HCT116 (cell line): ENCODE measurements around the gene SCN1B. TPM values are rescaled to one million over a fixed set of nuclear protein-coding genes. Genes with fewer than 3 reads are reported as not detected.

Source experiments
- ATAC-seq: fragments of 200-7000 bp; cut with Tn5 transposase; 2 replicates; pipeline ENCODE4 v1.9.1; 2020; ENCODE audit warnings: mild to moderate bottlenecking, moderate library complexity
- BruUV-seq: library from RNA; stranded (reverse); fragments of 400-500 nt; replicated peaks from 2 replicates; lab custom pipeline; 2021; lab: Mats Ljungman, UMichigan
- CTCF ChIA-PET: fragments of 300-600 bp; sonication (Branson Sonifier 250); formaldehyde crosslinking; loops from one replicate; lab custom pipeline; 2021; ENCODE audit warnings: antibody characterized with exemption; lab: Charles Lee
- POLR2A ChIA-PET: fragments of 300-600, 350-600 bp; sonication (Branson Sonifier 250); formaldehyde crosslinking; loops from one replicate; lab custom pipeline; 2021; ENCODE audit warnings: antibody characterized with exemption; lab: Charles Lee
- RAD21 ChIA-PET, 2 experiments: fragments of 300-600 bp; sonication (Branson Sonifier 250); formaldehyde crosslinking; loops; one replicate each; lab custom pipeline; 2023; ENCODE audit warnings: low total read pairs in 2 of 2; ENCODE audit not compliant: uncharacterized antibody in 2 of 2, unreplicated experiment in 2 of 2, low non-redundant PET in 1 of 2; lab: Charles Lee
- DNase-seq: peaks from one replicate; pipeline ENCODE4 v3.0.0-alpha.2; 2010; ENCODE audit warnings: low read depth, low spot score
- H2AFZ ChIP-seq: fragments of 200-600 bp; shearing (Covaris generic), sonication (generic); 2 replicates; pipeline ENCODE4 v1.6.1; 2017; ENCODE audit warnings: low read depth, mixed run types, mixed read lengths, antibody characterized with exemption, low read length; ENCODE audit not compliant: poor library complexity, severe bottlenecking
- H3K27ac ChIP-seq: 2 replicates; pipeline ENCODE4 v1.5.1; 2012; ENCODE audit warnings: low read depth, low read length
- H3K27me3 ChIP-seq: fragments of 200-600 bp; sonication (generic); 2 replicates; pipeline ENCODE4 v1.6.1; 2016; ENCODE audit warnings: mixed run types, low read length, mixed read lengths; ENCODE audit not compliant: insufficient read depth
- H3K36me3 ChIP-seq, 2 experiments: fragments of 200-500 bp in 1 of 2; fragments of 200-600 bp in 1 of 2; sonication (Bioruptor generic) in 1 of 2; sonication (generic) in 1 of 2; 2 replicates each; pipeline versions ENCODE4 v1.5.1 to v1.6.1; 2014 to 2016; ENCODE audit warnings: low read length in 2 of 2, inconsistent platforms in 1 of 2, mixed read lengths in 1 of 2, mixed run types in 1 of 2; ENCODE audit not compliant: insufficient read depth in 2 of 2, control insufficient read depth in 1 of 2
- H3K4me1 ChIP-seq, 2 experiments: fragments of 200-600 bp in 1 of 2; sonication (generic) in 1 of 2; 2 replicates each; pipeline versions ENCODE4 v1.5.1 to v1.6.1; 2012 to 2017; ENCODE audit warnings: low read length in 2 of 2, inconsistent platforms in 1 of 2, mild to moderate bottlenecking in 1 of 2, mixed read lengths in 1 of 2, mixed run types in 1 of 2, moderate library complexity in 1 of 2; ENCODE audit not compliant: insufficient read depth in 2 of 2, control insufficient read depth in 1 of 2
- H3K4me2 ChIP-seq: fragments of 200-600 bp; sonication (generic); 2 replicates; pipeline ENCODE4 v1.6.1; 2017; ENCODE audit warnings: mixed run types, low read length, mixed read lengths
- H3K4me3 ChIP-seq, 2 experiments: fragments of 200-600 bp in 1 of 2; sonication (generic) in 1 of 2; replicated peaks in 1 of 2; 2 replicates each; pipeline ENCODE4 v1.5.1; 2011 to 2016; ENCODE audit warnings: low read length in 2 of 2, control low read depth in 1 of 2, low read depth in 1 of 2, mild to moderate bottlenecking in 1 of 2, mixed read lengths in 1 of 2, mixed run types in 1 of 2
- H3K79me2 ChIP-seq: fragments of 200-600 bp; sonication (generic); 2 replicates; pipeline ENCODE4 v1.6.1; 2017; ENCODE audit warnings: mild to moderate bottlenecking, mixed run types, low read length, moderate library complexity, mixed read lengths; ENCODE audit not compliant: insufficient read depth
- H3K9ac ChIP-seq: fragments of 200-600 bp; sonication (generic); 2 replicates; pipeline ENCODE4 v1.6.1; 2016; ENCODE audit warnings: low read length, mixed read lengths
- H3K9me2 ChIP-seq: fragments of 200-600 bp; sonication (generic), shearing (Covaris generic); 2 replicates; pipeline ENCODE4 v1.6.1; 2017; ENCODE audit warnings: mixed run types, mild to moderate bottlenecking, moderate library complexity; ENCODE audit not compliant: insufficient read depth
- H3K9me3 ChIP-seq, 2 experiments: fragments of 200-500 bp in 1 of 2; fragments of 200-600 bp in 1 of 2; sonication (Bioruptor generic) in 1 of 2; sonication (generic) in 1 of 2; 2 replicates each; pipeline ENCODE4 v1.6.1; 2014 to 2017; ENCODE audit warnings: low read length in 2 of 2, mixed read lengths in 2 of 2, inconsistent platforms in 1 of 2, low read depth in 1 of 2, mild to moderate bottlenecking in 1 of 2, mixed run types in 1 of 2, moderate library complexity in 1 of 2; ENCODE audit not compliant: control insufficient read depth in 1 of 2, insufficient read depth in 1 of 2
- H4K20me1 ChIP-seq: fragments of 200-600 bp; sonication (generic), shearing (Covaris generic); 2 replicates; pipeline ENCODE4 v1.6.1; 2017; ENCODE audit warnings: mixed run types, mild to moderate bottlenecking, moderate library complexity; ENCODE audit not compliant: insufficient read depth
- ATF3 ChIP-seq: IDR thresholded peaks from 2 replicates; pipeline ENCODE4 v1.6.1; 2012
- CBX3 ChIP-seq: IDR thresholded peaks from 2 replicates; pipeline ENCODE4 v1.6.1; 2012; ENCODE audit warnings: low read depth
- CEBPB ChIP-seq: IDR thresholded peaks from 2 replicates; pipeline ENCODE4 v1.6.1; 2012; ENCODE audit warnings: low read depth
- EGR1 ChIP-seq: IDR thresholded peaks from 2 replicates; pipeline ENCODE4 v1.6.1; 2012; ENCODE audit warnings: low read depth
- ELF1 ChIP-seq: IDR thresholded peaks from 2 replicates; pipeline ENCODE4 v1.6.1; 2012; ENCODE audit warnings: low read depth, borderline replicate concordance
- EZH2 ChIP-seq: fragments of 200-600 bp; sonication (generic); IDR thresholded peaks from 2 replicates; pipeline ENCODE4 v1.6.1; 2017; ENCODE audit warnings: antibody characterized with exemption, mixed run types
- EZH2phosphoT487 ChIP-seq: fragments of 200-600 bp; IDR thresholded peaks from 2 replicates; pipeline ENCODE4 v1.6.1; 2018; ENCODE audit warnings: antibody characterized with exemption, borderline replicate concordance
- JUND ChIP-seq: IDR thresholded peaks from 2 replicates; pipeline ENCODE4 v1.6.1; 2012
- POLR2AphosphoS5 ChIP-seq: IDR thresholded peaks from 2 replicates; pipeline ENCODE4 v1.6.1; 2011; ENCODE audit warnings: mild to moderate bottlenecking, low read depth, low read length, moderate library complexity
- RAD21 ChIP-seq: IDR thresholded peaks from 2 replicates; pipeline ENCODE4 v1.6.1; 2012; ENCODE audit warnings: low read depth, mild to moderate bottlenecking
- SIN3A ChIP-seq: IDR thresholded peaks from 2 replicates; pipeline ENCODE4 v1.6.1; 2012; ENCODE audit warnings: low read depth
- SP1 ChIP-seq: IDR thresholded peaks from 2 replicates; pipeline ENCODE4 v1.6.1; 2012; ENCODE audit warnings: low read depth
- SRF ChIP-seq: IDR thresholded peaks from 2 replicates; pipeline ENCODE4 v1.6.1; 2012; ENCODE audit warnings: low read depth
- TCF7L2 ChIP-seq: IDR thresholded peaks from 2 replicates; pipeline ENCODE4 v1.7.0; 2011; ENCODE audit warnings: borderline replicate concordance, inconsistent platforms; ENCODE audit not compliant: insufficient read depth, insufficient read length; ENCODE audit errors: extremely low read depth
- ZFX ChIP-seq: fragments of 450-650 bp; IDR thresholded peaks from 2 replicates; pipeline ENCODE4 v1.6.1; 2017
- ZNF274 ChIP-seq: fragments of 200-500 bp; sonication (Bioruptor generic); IDR thresholded peaks from 2 replicates; pipeline ENCODE4 v1.6.1; 2014; ENCODE audit warnings: mild to moderate bottlenecking, low read depth, low read length, inconsistent platforms
- intact Hi-C: fragments of 100-400 bp; cut with micrococcal nuclease; formaldehyde crosslinking; loops from 2 replicates; pipeline ENCODE4 v1.10.0; 2022
- total RNA-seq: library from RNA; stranded (reverse); gene quantifications from one replicate; pipeline ENCODE4 v1.2.1, GENCODE V29; 2021; ENCODE audit not compliant: unreplicated experiment
- TF ChIP-seq, protein P1 (sequence below): IDR thresholded peaks from 2 replicates; pipeline ENCODE4 v1.6.1; 2012
- TF ChIP-seq, protein P2 (sequence below): IDR thresholded peaks from 2 replicates; pipeline ENCODE4 v1.6.1; 2011; ENCODE audit warnings: mild to moderate bottlenecking, low read length, moderate library complexity; ENCODE audit not compliant: insufficient replicate concordance; ENCODE audit errors: extremely low read depth
- TF ChIP-seq, protein P3 (sequence below): IDR thresholded peaks from 2 replicates; pipeline ENCODE4 v1.6.1; 2012; ENCODE audit warnings: low read depth
- TF ChIP-seq, protein P4 (sequence below), 3 experiments: fragments of 200-600 bp in 1 of 3; sonication (generic) in 1 of 3; IDR thresholded peaks in 2 of 3; conservative IDR thresholded peaks in 1 of 3; 2 replicates each; pipeline ENCODE4 v1.5.1; 2012 to 2017; ENCODE audit warnings: low read depth in 2 of 3, low read length in 2 of 3, antibody characterized with exemption in 1 of 3, borderline replicate concordance in 1 of 3, control low read depth in 1 of 3, mild to moderate bottlenecking in 1 of 3, mixed read lengths in 1 of 3, mixed run types in 1 of 3, moderate library complexity in 1 of 3; ENCODE audit not compliant: insufficient read depth in 1 of 3

Gene SCN1B
- total RNA-seq, 1 experiment from 2014 or later, result 6.6 TPM

- TF ChIP-seq ZFX, result no peak
- TF ChIP-seq, protein P1, sequence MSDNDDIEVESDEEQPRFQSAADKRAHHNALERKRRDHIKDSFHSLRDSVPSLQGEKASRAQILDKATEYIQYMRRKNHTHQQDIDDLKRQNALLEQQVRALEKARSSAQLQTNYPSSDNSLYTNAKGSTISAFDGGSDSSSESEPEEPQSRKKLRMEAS, result no peak
- no peak for TF ChIP-seq SP1
- no peak for TF ChIP-seq EZH2
- no peak for TF ChIP-seq TCF7L2
- TF ChIP-seq CBX3, result no peak
- TF ChIP-seq, protein P2, sequence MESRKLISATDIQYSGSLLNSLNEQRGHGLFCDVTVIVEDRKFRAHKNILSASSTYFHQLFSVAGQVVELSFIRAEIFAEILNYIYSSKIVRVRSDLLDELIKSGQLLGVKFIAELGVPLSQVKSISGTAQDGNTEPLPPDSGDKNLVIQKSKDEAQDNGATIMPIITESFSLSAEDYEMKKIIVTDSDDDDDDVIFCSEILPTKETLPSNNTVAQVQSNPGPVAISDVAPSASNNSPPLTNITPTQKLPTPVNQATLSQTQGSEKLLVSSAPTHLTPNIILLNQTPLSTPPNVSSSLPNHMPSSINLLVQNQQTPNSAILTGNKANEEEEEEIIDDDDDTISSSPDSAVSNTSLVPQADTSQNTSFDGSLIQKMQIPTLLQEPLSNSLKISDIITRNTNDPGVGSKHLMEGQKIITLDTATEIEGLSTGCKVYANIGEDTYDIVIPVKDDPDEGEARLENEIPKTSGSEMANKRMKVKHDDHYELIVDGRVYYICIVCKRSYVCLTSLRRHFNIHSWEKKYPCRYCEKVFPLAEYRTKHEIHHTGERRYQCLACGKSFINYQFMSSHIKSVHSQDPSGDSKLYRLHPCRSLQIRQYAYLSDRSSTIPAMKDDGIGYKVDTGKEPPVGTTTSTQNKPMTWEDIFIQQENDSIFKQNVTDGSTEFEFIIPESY, result no peak
- no peak for TF ChIP-seq ATF3
- TF ChIP-seq RAD21, result no peak
- TF ChIP-seq CEBPB, result no peak
- TF ChIP-seq SIN3A, result no peak
- TF ChIP-seq, protein P3, sequence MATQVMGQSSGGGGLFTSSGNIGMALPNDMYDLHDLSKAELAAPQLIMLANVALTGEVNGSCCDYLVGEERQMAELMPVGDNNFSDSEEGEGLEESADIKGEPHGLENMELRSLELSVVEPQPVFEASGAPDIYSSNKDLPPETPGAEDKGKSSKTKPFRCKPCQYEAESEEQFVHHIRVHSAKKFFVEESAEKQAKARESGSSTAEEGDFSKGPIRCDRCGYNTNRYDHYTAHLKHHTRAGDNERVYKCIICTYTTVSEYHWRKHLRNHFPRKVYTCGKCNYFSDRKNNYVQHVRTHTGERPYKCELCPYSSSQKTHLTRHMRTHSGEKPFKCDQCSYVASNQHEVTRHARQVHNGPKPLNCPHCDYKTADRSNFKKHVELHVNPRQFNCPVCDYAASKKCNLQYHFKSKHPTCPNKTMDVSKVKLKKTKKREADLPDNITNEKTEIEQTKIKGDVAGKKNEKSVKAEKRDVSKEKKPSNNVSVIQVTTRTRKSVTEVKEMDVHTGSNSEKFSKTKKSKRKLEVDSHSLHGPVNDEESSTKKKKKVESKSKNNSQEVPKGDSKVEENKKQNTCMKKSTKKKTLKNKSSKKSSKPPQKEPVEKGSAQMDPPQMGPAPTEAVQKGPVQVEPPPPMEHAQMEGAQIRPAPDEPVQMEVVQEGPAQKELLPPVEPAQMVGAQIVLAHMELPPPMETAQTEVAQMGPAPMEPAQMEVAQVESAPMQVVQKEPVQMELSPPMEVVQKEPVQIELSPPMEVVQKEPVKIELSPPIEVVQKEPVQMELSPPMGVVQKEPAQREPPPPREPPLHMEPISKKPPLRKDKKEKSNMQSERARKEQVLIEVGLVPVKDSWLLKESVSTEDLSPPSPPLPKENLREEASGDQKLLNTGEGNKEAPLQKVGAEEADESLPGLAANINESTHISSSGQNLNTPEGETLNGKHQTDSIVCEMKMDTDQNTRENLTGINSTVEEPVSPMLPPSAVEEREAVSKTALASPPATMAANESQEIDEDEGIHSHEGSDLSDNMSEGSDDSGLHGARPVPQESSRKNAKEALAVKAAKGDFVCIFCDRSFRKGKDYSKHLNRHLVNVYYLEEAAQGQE, result no peak
- no peak for TF ChIP-seq SRF
- no peak for TF ChIP-seq ZNF274
- TF ChIP-seq EGR1, result no peak
- TF ChIP-seq EZH2phosphoT487, result no peak
- TF ChIP-seq JUND, result no peak
- TF ChIP-seq, protein P4, sequence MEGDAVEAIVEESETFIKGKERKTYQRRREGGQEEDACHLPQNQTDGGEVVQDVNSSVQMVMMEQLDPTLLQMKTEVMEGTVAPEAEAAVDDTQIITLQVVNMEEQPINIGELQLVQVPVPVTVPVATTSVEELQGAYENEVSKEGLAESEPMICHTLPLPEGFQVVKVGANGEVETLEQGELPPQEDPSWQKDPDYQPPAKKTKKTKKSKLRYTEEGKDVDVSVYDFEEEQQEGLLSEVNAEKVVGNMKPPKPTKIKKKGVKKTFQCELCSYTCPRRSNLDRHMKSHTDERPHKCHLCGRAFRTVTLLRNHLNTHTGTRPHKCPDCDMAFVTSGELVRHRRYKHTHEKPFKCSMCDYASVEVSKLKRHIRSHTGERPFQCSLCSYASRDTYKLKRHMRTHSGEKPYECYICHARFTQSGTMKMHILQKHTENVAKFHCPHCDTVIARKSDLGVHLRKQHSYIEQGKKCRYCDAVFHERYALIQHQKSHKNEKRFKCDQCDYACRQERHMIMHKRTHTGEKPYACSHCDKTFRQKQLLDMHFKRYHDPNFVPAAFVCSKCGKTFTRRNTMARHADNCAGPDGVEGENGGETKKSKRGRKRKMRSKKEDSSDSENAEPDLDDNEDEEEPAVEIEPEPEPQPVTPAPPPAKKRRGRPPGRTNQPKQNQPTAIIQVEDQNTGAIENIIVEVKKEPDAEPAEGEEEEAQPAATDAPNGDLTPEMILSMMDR (IDR thresholded peaks at IDR 0.05 in 2 of 3, conservative IDR thresholded peaks at IDR 0.05 in 1 of 3; ENCODE audit: borderline replicate concordance in 1 of 3, insufficient read depth in 1 of 3, low read depth in 2 of 3, low read length in 2 of 3), result no peak
- TF ChIP-seq POLR2AphosphoS5, result no peak
- TF ChIP-seq ELF1, result no peak
- TF ChIP-seq, all 23 proteins: peak for 0
- no TSS peak for BruUV-seq
- Histone ChIP-seq H2AFZ (no peak overlapping the region), H3K27me3 (no peaks in the 10 kb centered on the region), H3K36me3 (no peaks in the 10 kb centered on the region), H3K27ac (no peak overlapping the region), H3K9ac (no peak overlapping the region), H3K4me2 (no peak overlapping the region), H3K4me1 (no peaks in the 10 kb centered on the region), H4K20me1 (no peaks in the 10 kb centered on the region), H3K4me3 (no peak overlapping the region), H3K9me3 (no peaks in the 10 kb centered on the region), H3K79me2 (no peaks in the 10 kb centered on the region), H3K9me2 (no peaks in the 10 kb centered on the region)
- ATAC-seq (no peak), DNase-seq (no peak)
- ChIA-PET RAD21 (no interaction called here), CTCF (no interaction called here), POLR2A (no interaction called here)
- intact Hi-C loops, result no loop called here
These were observed 9.9 kb downstream of the SCN1B start for GRCh38 chr19:35039881-35040825.
